ENCODE data around the gene TGIF1. TPM values are rescaled to one million over a fixed set of nuclear protein-coding genes. Genes with fewer than 3 reads are reported as not detected.

TGIF1 gene
- total RNA-seq, 4 donors from 2014 or later, result 21.0 to 49.5 (median 35.3) TPM

DNA sequence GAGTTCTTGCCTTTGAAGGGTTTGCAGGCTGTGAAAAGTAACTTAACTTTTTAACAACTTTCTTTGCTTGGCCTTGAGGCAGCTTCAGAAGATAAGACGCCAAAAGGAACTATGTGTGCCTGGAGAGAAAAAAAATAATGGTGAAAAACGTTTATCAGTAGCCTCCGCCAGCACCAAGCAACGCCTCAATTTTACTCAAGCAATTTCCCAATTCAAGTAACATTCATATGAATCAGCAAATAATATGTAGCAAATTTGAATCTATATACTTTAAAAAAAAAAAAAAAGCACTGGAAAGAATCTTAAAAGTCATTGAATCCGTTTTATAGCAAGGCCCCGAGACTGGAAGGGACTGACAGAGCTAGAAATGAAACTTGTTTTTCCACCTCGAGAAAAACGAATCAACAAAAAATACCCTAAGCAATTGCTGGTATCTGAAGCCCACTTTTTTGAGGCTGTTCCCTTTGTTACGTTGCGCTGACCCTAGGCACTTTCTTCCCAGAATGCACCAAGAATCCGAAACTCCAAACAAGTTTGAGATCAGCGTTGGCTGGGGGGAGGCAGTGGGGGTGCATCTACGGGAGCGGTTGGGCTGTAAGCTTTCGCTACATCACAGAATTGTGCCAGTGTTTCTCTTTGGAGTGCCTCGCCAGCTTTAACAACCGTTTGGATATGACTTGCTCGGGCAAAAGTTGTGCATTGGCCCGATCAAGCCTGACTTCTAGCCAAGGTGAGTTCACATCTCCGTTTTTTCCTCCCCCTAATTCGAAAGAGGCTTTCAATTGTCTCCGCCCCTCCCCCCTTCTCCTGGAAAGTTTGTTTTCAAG is 2.7 kb upstream of the TGIF1 start:
- TF ChIP-seq, protein P1, sequence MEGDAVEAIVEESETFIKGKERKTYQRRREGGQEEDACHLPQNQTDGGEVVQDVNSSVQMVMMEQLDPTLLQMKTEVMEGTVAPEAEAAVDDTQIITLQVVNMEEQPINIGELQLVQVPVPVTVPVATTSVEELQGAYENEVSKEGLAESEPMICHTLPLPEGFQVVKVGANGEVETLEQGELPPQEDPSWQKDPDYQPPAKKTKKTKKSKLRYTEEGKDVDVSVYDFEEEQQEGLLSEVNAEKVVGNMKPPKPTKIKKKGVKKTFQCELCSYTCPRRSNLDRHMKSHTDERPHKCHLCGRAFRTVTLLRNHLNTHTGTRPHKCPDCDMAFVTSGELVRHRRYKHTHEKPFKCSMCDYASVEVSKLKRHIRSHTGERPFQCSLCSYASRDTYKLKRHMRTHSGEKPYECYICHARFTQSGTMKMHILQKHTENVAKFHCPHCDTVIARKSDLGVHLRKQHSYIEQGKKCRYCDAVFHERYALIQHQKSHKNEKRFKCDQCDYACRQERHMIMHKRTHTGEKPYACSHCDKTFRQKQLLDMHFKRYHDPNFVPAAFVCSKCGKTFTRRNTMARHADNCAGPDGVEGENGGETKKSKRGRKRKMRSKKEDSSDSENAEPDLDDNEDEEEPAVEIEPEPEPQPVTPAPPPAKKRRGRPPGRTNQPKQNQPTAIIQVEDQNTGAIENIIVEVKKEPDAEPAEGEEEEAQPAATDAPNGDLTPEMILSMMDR (IDR thresholded peaks at IDR 0.05), result no peak
- TF ChIP-seq POLR2A (IDR thresholded peaks at IDR 0.05), result no peak
- H3K4me3 ChIP-seq, result peak overlapping the region; percentile 65 to 76 (median 71)
- H3K9me3 ChIP-seq, result no peaks in the 10 kb centered on the region
- DNase-seq, result peak in 1 of 3 donors; percentile 46
- H3K36me3 ChIP-seq, result no peaks in the 10 kb centered on the region
- no peaks in the 10 kb centered on the region for H3K27me3 ChIP-seq
- peak overlapping the region; percentile 97 to 98 (median 97) for H3K27ac ChIP-seq
- H3K4me1 ChIP-seq, result peaks cover 0 to 13% (median 2%) of the 10 kb centered on the region in 4 donors

DNA sequence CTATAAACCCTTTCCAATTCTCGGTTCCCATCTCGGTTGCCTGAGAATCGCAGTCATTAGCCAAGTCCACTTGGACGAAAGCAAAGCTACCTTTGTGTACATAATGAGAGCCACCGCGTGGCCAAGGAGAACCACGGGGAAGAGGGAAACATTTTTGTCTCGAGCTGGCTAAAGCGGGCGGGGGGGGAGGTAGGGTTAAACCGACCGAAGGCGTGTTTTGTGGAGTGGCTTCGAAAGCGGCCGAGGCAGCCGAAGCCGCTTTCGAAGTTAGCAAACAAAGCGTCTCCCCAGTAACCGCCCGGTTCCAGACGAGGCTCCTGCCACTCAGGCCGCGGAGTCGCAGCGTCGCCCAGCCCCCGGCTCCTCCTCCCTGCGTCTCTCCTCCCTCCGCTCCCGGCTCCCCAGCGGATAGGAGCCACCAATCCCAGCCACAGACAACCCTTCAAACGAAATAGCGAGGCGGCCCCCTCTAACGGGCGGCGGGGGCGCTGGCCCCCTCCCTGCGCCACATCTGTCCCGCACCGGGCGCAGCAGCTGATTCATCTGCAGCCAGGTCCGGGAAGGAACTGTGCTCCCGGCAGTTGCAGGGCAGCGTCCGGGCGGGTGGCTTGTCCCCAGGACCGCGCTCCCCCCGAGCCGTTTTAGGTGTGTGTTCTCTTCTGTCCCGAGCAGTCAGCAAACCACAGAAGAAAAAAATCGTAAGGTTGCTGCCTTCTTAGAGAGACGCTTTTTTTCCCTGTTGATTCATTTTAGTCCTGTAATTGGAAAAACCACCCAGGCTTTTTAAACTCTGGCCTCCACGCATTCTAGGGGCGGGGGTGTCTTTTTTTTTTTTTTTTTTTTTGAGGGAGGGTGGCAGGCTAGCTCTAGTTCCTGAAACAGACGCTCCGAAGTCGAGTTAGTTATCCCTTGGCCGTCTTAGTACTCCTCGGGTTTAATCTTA is 1.8 kb upstream of the TGIF1 start:
- peak; percentile 85 to 96 (median 96) for DNase-seq
- TF ChIP-seq, protein P1 (IDR thresholded peaks at IDR 0.05), result peak in 1 of 6 experiments; percentile 8
- peak; percentile 82 to 90 for TF ChIP-seq POLR2A (IDR thresholded peaks at IDR 0.05)

DNA sequence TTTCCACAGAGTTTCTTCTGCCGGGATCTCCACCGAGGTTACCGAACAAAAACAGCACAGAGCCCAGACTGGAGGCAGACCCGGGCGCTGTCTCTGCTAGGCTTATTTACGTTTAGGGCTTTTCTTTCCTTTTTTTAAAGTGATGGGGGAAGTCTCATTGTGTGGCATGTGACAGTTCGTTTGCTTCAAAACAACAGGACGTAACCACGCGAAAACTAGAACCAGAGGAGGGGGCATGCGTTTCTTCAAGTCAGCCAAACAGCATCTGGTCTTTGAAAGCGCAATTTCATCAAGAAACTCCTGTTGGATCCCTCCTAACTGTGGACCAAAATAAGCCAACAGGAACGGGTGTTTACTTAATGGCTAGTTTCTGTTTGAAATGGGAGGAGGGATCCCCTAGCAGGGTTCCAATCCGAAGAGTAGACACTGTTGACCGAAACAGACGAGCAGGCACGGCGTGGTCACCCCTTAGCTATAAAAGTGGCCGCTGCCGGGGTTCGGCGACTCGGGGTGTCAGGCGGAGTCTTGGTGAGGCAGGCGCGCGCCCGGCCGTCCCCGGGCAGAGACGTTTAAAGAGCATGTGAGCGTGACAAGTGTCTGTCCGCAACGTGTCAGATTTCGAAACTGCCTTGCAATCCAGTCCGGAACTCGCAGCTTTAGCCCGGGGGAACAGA is 997 bp upstream of the TGIF1 start:
- Histone ChIP-seq H3K4me1 (peaks cover 0 to 13% (median 2%) of the 10 kb centered on the region in 4 donors), H3K9me3 (no peaks in the 10 kb centered on the region), H3K27me3 (no peaks in the 10 kb centered on the region), H3K36me3 (no peaks in the 10 kb centered on the region), H3K4me3 (peak overlapping the region; percentile 65 to 76 (median 71)), H3K27ac (peak overlapping the region; percentile 97 to 98 (median 97))
- DNase-seq, result peak; percentile 86 to 95 (median 90)
- TF ChIP-seq, protein P1 (IDR thresholded peaks at IDR 0.05), result no peak
- peak; percentile 78 to 83 for TF ChIP-seq POLR2A (IDR thresholded peaks at IDR 0.05)

More for the DNA sequence above, 1.8 kb upstream of the TGIF1 start:
- H3K27ac ChIP-seq, result peak overlapping the region; percentile 97 to 98 (median 97)
- H3K4me3 ChIP-seq, result peak overlapping the region; percentile 65 to 76 (median 71)
- H3K27me3 ChIP-seq, result no peaks in the 10 kb centered on the region
- H3K4me1 ChIP-seq, result peaks cover 0 to 13% (median 2%) of the 10 kb centered on the region in 4 donors
- no peaks in the 10 kb centered on the region for H3K9me3 ChIP-seq
- no peaks in the 10 kb centered on the region for H3K36me3 ChIP-seq

DNA sequence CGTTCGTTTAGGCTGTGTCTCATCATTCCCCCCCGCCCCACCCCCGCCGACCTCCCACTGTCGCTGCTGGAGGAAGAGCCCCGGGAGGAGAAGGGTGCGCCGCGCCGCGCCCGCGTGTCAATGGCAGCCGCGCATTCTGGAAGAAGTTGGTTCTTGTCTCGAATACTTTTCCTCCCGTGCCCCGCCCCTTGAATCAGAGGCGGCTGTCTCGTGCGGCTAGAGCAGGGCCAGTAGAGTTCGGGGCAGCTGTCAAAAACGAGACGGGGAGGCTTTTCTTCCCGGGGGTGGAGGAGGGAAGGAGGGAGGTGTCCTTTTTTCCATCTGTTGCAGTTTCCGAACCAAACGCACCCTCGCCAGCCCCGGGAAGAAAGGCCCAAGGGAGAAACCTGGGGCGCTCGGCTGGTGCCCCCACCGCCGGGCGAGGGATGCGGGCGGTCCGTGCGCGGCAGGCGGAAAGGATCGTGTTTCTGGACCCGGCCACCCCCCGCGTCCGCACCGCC is 410 bp upstream of the TGIF1 start:
- peak in 1 of 3 donors; percentile 78 for DNase-seq
- Histone ChIP-seq H3K4me1 (peaks cover 0 to 13% (median 2%) of the 10 kb centered on the region in 4 donors), H3K9me3 (no peaks in the 10 kb centered on the region), H3K27ac (peak overlapping the region; percentile 97 to 98 (median 97)), H3K27me3 (no peaks in the 10 kb centered on the region), H3K36me3 (no peaks in the 10 kb centered on the region), H3K4me3 (peak overlapping the region; percentile 65 to 76 (median 71))
- TF ChIP-seq, protein P1 (IDR thresholded peaks at IDR 0.05), result no peak

DNA sequence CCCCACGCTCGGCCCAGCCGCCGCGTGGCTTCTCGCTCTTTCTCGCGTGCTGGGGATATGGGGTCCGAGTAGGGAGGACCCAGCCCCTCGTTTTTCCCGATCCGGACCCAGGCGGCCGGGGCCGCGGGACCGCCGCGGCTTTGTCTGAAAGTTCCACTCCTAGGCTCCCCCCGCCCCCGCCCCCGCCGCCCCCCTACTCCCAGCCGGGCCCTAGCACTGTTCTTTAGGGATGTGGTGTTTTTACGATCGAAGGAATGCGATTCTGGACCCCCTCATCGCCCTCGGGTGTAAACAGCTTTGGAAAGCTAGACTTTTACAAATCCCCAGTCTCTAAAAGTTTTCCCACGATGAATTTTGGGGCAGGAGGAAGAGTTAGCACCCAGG is 819 bp downstream of the TGIF1 start:
- no peak for TF ChIP-seq POLR2A (IDR thresholded peaks at IDR 0.05)
- TF ChIP-seq, protein P1 (IDR thresholded peaks at IDR 0.05), result no peak
- no peaks in the 10 kb centered on the region for H3K9me3 ChIP-seq
- H3K4me1 ChIP-seq, result peaks cover 0 to 25% (median 2%) of the 10 kb centered on the region in 4 donors
- no peak for DNase-seq
- no peaks in the 10 kb centered on the region for H3K36me3 ChIP-seq
- H3K27ac ChIP-seq, result peak overlapping the region; percentile 97 to 98 (median 97)
- H3K27me3 ChIP-seq, result no peaks in the 10 kb centered on the region
- H3K4me3 ChIP-seq, result peak overlapping the region; percentile 65 to 76 (median 71)

All from Peyer's patch (tissue), 4 donors.